Breast epithelium (tissue), 4 donors: Measurements from ENCODE around the gene IL9R. TPM values are rescaled to one million over a fixed set of nuclear protein-coding genes. Genes with fewer than 3 reads are reported as not detected.
"Not testable (repeated sequence)": the region's sequence is repeated elsewhere in the genome, so short reads cannot be mapped to it uniquely, and the experiment has no call there.

Experiments used
- DNase-seq, 2 donors: peaks; one replicate each; pipeline ENCODE4 v3.0.0-alpha.2; 2019; ENCODE audit warnings: low spot score in 2 of 2
- H3K27ac ChIP-seq, 2 donors: fragments of 200-600 bp; sonication (generic) in 1 of 2; one replicate each; pipeline ENCODE4 v1.5.1; 2016 to 2019; ENCODE audit warnings: mild to moderate bottlenecking in 1 of 2
- H3K27me3 ChIP-seq, 2 donors: fragments of 200-600 bp; sonication (generic) in 1 of 2; one replicate each; pipeline versions ENCODE4 v1.5.1 to v1.6.0; 2017 to 2019; ENCODE audit warnings: control low read depth in 1 of 2, mild to moderate bottlenecking in 1 of 2
- H3K36me3 ChIP-seq: fragments of 200-600 bp; one replicate; pipeline ENCODE4 v1.5.1; 2019
- H3K4me1 ChIP-seq, 2 donors: fragments of 200-600 bp; sonication (generic); one replicate each; pipeline ENCODE4 v1.5.1; 2016 to 2019; ENCODE audit warnings: control low read depth in 1 of 2
- H3K4me3 ChIP-seq, 3 donors: fragments of 200-600 bp; sonication (generic); 1 replicate in 2 of 3; 2 replicates in 1 of 3; pipeline ENCODE4 v1.5.1; 2016 to 2019; ENCODE audit warnings: mild to moderate bottlenecking in 3 of 3, moderate library complexity in 2 of 3
- H3K9me3 ChIP-seq, 2 donors: fragments of 200-600 bp; sonication (generic) in 1 of 2; one replicate each; pipeline ENCODE4 v1.5.1; 2016 to 2019; ENCODE audit warnings: control low read depth in 1 of 2
- CTCF ChIP-seq, 3 donors: fragments of 450-650 bp; IDR thresholded peaks; one replicate each; pipeline ENCODE4 v1.5.1; 2016 to 2017; ENCODE audit warnings: antibody characterized with exemption in 3 of 3, mild to moderate bottlenecking in 3 of 3, moderate library complexity in 3 of 3
- POLR2A ChIP-seq: fragments of 450-650 bp; IDR thresholded peaks from one replicate; pipeline ENCODE4 v1.6.1; 2016; ENCODE audit warnings: antibody characterized with exemption, mild to moderate bottlenecking, moderate library complexity
- POLR2AphosphoS5 ChIP-seq, 3 donors: sonication (generic); formaldehyde crosslinking; IDR thresholded peaks; one replicate each; pipeline ENCODE4 v1.6.1; 2017; ENCODE audit warnings: antibody characterized with exemption in 3 of 3
- intact Hi-C: fragments of 100-400 bp; cut with DNase I; formaldehyde crosslinking; loops from one replicate; pipeline ENCODE4 v1.15.1; 2023; ENCODE audit warnings: low total_unique reads
- total RNA-seq, 3 donors: library from RNA; depleted of rRNA; stranded (reverse); fragments of >200 nt; gene quantifications; one replicate each; pipeline ENCODE4 v1.1.0, GENCODE V29; 2016

The IL9R gene
- total RNA-seq, 3 donors from 2014 or later = 0.16 to 0.44 (median 0.33) TPM

- no peak overlapping the region for H3K27ac ChIP-seq
- intact Hi-C loops = no loop called here
- no peak for TF ChIP-seq CTCF (IDR thresholded peaks at IDR 0.05)
Observed at GRCh38 chrX:156004740-156005139, 7.2 kb downstream of the IL9R start.

GRCh38 chrX:156005144-156005543 lies 7.6 kb downstream of the IL9R start:
- Histone ChIP-seq H3K4me1 (no peaks in the 10 kb centered on the region), H3K36me3 (no peaks in the 10 kb centered on the region), H3K27me3 (no peaks in the 10 kb centered on the region), H3K4me3 (no peak overlapping the region), H3K9me3 (no peaks in the 10 kb centered on the region), H3K27ac (no peak overlapping the region)
- intact Hi-C loops = no loop called here
- no peak for DNase-seq
- TF ChIP-seq POLR2A (no peak), POLR2AphosphoS5 (IDR thresholded peaks at IDR 0.05) (no peak), CTCF (IDR thresholded peaks at IDR 0.05) (no peak)

More at GRCh38 chrX:156004740-156005139, 7.2 kb downstream of the IL9R start:
- Histone ChIP-seq H3K9me3 (no peaks in the 10 kb centered on the region), H3K4me1 (no peaks in the 10 kb centered on the region), H3K27me3 (no peaks in the 10 kb centered on the region), H3K4me3 (no peak overlapping the region), H3K36me3 (no peaks in the 10 kb centered on the region)
- no peak for DNase-seq

- H3K4me3 ChIP-seq, H3K9me3 ChIP-seq, DNase-seq, H3K27me3 ChIP-seq, intact Hi-C loops, H3K4me1 ChIP-seq, H3K36me3 ChIP-seq, H3K27ac ChIP-seq: not testable (repeated sequence)
Observed at GRCh38 chrX:156006468-156006867, 9.0 kb downstream of the IL9R start.

GRCh38 chrX:156008379-156008778 lies 10.9 kb downstream of the IL9R start:
- H3K36me3 ChIP-seq, intact Hi-C loops, H3K9me3 ChIP-seq, H3K27me3 ChIP-seq, H3K4me1 ChIP-seq, H3K27ac ChIP-seq, DNase-seq, H3K4me3 ChIP-seq: not testable (repeated sequence)

- no peak overlapping the region for H3K4me3 ChIP-seq
- no peak for DNase-seq
- H3K27me3 ChIP-seq = no peaks in the 10 kb centered on the region
- TF ChIP-seq CTCF (IDR thresholded peaks at IDR 0.05) = no peak
- no peak for TF ChIP-seq POLR2A
- no peak for TF ChIP-seq POLR2AphosphoS5 (IDR thresholded peaks at IDR 0.05)
- no peak overlapping the region for H3K27ac ChIP-seq
- no peaks in the 10 kb centered on the region for H3K4me1 ChIP-seq
- no peaks in the 10 kb centered on the region for H3K36me3 ChIP-seq
- no peaks in the 10 kb centered on the region for H3K9me3 ChIP-seq
- intact Hi-C loops = no loop called here
Observed at GRCh38 chrX:156008915-156009314, 11.4 kb downstream of the IL9R start.

GRCh38 chrX:156009691-156010090 lies 12.2 kb downstream of the IL9R start:
- H3K9me3 ChIP-seq, H3K27me3 ChIP-seq, H3K27ac ChIP-seq, H3K36me3 ChIP-seq, DNase-seq, H3K4me1 ChIP-seq, H3K4me3 ChIP-seq, intact Hi-C loops: not testable (repeated sequence)

GRCh38 chrX:156013286-156013953 lies 15.9 kb downstream of the IL9R start:
- H3K4me1 ChIP-seq, H3K9me3 ChIP-seq, DNase-seq, H3K4me3 ChIP-seq, H3K27ac ChIP-seq, intact Hi-C loops, H3K36me3 ChIP-seq, H3K27me3 ChIP-seq: not testable (repeated sequence)

- H3K27ac ChIP-seq, intact Hi-C loops: not testable (repeated sequence)
Observed at GRCh38 chrX:156019846-156020245, 22.4 kb downstream of the IL9R start.

GRCh38 chrX:156023002-156023401 lies 25.5 kb downstream of the IL9R start:
- H3K27ac ChIP-seq, H3K27me3 ChIP-seq, intact Hi-C loops, H3K36me3 ChIP-seq, H3K9me3 ChIP-seq, H3K4me3 ChIP-seq, H3K4me1 ChIP-seq, DNase-seq: not testable (repeated sequence)

More at GRCh38 chrX:156019846-156020245, 22.4 kb downstream of the IL9R start:
- not testable (repeated sequence) for H3K4me3 ChIP-seq, H3K36me3 ChIP-seq, H3K4me1 ChIP-seq, H3K27me3 ChIP-seq, H3K9me3 ChIP-seq, DNase-seq

GRCh38 chrX:156024949-156025492 lies 27.5 kb downstream of the IL9R start:
- H3K9me3 ChIP-seq, H3K27ac ChIP-seq, H3K4me1 ChIP-seq, intact Hi-C loops, H3K27me3 ChIP-seq, H3K4me3 ChIP-seq, DNase-seq, H3K36me3 ChIP-seq: not testable (repeated sequence)
